DND-41 (cell line): ENCODE measurements around the gene IL1RN.

ENCODE experiments used
- CTCF ChIP-seq: IDR thresholded peaks from 2 replicates; pipeline ENCODE4 v1.5.1; 2012; ENCODE audit warnings: borderline replicate concordance, low read length, moderate library complexity, mild to moderate bottlenecking; ENCODE audit not compliant: poor library complexity, severe bottlenecking; ENCODE audit errors: extremely low read depth
- EZH2 ChIP-seq: IDR thresholded peaks from 3 replicates; pipeline ENCODE4 v1.6.1; 2012; ENCODE audit warnings: borderline replicate concordance, low read depth, mild to moderate bottlenecking, moderate library complexity, low read length, inconsistent platforms; ENCODE audit not compliant: severe bottlenecking

GRCh38 chr2:113160248-113160647 lies 32.9 kb downstream of the IL1RN start:
- no peak for TF ChIP-seq CTCF
- no peak for TF ChIP-seq EZH2
